NCI-H774 (cell line): ENCODE measurements around the gene LANCL2.
"Not testable (repeated sequence)": the region's sequence is repeated elsewhere in the genome, so short reads cannot be mapped to it uniquely, and the experiment has no call there.

Experiments
- DNase-seq: peaks from one replicate; lab custom pipeline; 2025; lab: John Stamatoyannopoulos, UW

Gene LANCL2

GRCh38 chr7:55362927-55363326 lies 2.2 kb upstream of the LANCL2 start:
- DNase-seq: no peak

GRCh38 chr7:55363386-55364170 lies 1.6 kb upstream of the LANCL2 start:
- DNase-seq: no peak

DNA sequence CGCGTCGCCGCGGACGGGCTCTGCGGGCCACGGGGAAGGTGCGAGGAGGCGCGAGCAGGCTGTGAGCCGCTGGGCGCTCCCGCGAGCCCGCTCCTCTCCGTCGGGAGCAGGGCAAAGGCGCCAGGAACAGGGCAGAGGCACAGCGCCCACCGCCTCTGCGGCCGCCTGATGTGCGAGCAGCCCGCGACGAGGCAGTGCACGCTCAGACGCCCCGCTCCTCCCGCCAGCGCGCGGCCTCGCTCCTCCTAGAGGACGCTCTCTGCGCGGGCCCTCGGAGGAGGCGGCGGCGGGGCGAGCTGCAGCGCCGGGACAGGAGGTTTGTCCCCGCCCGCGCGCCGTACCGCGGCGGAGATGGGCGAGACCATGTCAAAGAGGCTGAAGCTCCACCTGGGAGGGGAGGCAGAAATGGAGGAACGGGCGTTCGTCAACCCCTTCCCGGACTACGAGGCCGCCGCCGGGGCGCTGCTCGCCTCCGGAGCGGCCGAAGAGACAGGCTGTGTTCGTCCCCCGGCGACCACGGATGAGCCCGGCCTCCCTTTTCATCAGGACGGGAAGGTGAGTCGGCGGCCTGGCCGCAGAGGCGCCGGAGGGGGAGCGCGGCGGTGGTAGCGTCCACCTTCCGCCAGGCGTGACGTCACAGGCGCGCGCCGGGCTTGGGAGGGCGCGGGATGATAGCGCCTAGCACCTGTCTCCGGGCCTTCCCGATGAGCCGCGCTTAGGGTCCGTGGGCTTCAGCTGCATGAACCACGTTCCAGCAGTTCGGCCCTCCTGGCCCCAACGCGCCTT lies 731 bp downstream of the LANCL2 start:
- DNase-seq: peak; percentile 91

GRCh38 chr7:55366461-55367070 lies 1.4 kb downstream of the LANCL2 start:
- no peak for DNase-seq

GRCh38 chr7:55367283-55367840 lies 2.2 kb downstream of the LANCL2 start:
- no peak for DNase-seq

DNA sequence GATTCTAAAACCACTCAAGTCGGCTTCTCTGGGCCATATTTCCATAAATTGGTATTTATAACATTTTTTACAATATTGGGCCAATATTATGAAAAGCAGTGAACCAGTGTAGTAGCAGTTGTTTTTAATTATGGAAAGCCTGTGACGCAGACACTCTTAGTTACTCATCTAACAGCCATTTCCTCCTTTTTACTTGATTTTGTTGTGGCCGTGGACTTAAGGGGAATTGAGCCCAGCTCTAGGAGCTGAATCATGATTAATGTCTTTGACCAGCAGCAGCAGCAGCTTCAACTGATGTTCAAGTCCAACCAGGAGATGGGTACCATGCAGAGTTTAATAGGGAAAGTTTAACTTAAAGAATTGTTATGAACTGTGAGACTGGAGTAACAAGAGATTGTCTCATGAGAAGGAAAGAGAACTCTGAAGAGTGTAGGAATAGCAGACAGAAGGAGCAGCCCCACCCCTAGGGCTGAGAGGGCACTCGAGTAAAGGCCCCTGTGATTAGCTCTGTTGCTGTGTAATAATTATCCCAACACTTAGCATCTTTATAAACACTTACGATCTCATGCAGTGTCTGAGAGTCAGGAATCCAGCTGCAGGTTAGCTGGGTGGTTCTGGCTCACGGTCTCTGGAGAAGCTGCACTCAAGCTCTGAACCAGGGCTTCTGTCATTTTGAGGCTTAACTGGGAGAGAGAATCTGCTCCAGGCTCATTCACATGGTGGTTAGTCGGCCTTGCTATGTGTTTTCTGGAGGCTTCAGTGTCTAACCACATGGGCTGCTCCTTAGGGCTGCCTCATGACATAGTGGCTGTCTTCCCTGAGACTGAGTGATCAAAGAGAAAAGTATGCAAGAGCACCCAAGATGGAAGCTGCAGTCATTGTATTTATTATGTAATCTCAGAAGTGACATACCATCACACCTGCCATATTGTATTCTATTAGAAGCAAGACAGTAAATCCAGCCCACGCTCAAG lies 4.6 kb downstream of the LANCL2 start:
- no peak for DNase-seq

GRCh38 chr7:55374213-55374612 lies 9.1 kb downstream of the LANCL2 start:
- no peak for DNase-seq

DNA sequence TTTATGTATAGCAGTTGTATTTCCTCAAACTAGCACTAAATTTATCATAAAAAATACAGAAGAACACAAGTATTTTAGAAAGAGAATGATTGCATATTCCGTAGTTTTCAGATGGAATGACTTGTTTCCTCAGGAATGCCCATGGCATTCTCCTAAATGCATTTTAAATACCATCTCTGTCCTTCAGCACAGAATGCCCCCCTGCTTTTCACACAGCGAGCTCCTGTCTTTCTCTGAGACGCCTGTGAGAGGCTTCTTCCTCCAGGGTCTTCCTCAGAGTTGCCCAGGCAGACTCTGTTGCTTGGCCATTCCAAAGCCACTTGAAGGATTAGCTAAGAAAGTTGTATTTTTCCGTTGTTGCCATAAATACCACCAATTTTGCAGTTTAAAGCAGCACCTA lies 10.1 kb downstream of the LANCL2 start:
- DNase-seq: no peak

DNA sequence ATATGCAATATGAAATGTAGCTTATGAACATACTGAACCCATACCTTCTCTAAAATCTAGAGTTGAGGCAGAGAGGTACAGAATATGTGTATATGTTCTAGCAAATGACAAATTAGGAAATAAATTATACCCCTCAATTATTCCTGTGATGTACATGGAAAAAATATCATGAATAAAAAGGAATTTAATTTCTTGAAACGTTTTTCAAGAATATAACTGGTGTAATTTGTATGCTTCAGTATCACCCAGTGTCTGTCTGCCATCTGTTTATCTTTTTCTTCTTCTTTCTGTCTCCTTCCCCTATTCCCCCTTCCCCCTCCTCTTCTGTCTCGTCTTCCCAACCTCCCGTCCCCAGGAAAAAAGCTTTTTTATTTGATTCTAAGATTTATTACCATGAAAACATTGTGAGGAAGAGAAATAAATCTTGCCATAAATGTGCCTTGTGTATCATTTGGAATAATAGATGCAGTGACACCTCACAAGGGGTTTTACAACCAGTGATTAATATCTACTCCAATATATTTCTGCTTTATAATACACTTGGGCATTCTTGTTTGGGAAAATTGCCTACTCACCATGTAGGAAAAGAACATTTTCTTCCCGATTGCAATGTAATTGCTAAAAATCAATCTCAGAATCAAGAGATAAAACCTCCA lies 12.2 kb downstream of the LANCL2 start:
- no peak for DNase-seq

DNA sequence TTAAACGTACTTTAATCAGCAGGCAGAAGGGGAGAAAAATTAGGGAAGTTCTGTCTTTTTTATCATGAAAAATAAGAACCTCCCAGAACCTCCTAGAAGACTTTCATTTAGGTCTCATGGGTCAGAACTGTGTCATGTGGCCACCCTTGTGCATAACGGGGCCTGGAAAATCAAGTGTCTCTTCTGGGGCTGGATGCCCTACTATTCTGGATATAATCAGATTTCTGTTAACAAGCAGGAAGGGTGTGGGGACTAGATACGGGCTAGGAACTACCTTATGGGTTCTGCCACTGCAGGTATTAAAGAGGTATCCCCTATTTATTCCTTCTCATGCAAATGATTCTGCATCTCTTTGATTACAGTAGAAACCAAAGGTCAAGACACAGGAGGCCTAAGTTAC lies 14.1 kb downstream of the LANCL2 start:
- DNase-seq: no peak

DNA sequence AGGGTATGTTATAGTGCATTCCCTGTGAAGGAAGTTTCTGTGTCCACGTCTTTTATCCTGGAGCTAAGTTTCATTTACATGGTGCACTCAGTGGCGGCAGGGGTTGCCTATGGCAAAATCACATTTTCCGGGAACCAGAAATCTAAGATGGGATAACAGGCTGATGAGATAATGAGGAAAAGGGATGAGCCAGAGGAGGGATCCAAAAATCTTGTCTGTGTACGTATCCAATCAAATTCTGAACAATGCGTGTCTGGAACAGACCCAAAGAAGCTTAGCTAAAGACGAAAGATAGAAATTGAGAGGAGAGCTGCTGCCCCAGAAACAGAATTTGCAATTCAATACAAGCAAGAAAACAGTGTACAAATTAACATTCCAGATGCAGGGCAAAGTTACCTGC lies 16.1 kb downstream of the LANCL2 start:
- DNase-seq: no peak

GRCh38 chr7:55381696-55382095 lies 16.6 kb downstream of the LANCL2 start:
- no peak for DNase-seq

DNA sequence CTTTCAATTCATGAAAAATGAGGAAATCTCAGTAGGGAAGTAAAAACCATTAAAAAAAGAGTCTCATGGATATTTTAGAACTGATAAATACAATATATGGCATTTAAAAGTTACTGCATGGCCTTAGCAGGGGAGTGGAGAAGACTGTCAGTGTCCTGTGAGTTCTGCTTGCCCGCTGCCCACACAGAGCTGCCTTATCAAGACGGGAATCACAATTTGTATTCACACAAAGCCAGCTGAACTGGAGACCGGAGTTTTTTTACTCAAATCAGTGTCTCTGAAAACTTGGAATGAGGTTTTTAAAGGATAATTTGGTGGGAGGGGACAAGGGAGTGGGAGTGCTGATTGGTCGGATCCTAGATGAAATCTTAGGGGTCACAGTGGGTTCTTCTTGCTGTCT lies 17.1 kb downstream of the LANCL2 start:
- DNase-seq: no peak

DNA sequence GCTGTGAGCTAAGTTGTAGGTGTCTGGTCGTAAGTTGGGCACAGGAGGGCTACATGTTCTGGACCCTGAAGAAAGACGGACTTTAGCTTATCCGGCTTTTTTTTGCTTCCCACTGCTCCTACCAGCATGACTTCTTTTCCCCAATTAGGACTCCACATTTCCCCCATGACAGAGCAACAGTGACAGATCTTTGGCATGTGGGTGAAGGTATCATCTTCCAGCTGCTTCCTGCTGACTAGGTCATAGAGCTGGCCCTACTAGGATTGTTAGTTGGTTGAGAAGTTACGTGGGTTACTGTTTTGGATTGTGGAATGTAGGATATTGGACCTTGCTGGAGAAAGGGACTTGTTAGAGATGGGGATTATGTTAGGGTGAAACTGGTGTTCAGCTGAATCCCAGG lies 21.4 kb downstream of the LANCL2 start:
- DNase-seq: no peak

DNA sequence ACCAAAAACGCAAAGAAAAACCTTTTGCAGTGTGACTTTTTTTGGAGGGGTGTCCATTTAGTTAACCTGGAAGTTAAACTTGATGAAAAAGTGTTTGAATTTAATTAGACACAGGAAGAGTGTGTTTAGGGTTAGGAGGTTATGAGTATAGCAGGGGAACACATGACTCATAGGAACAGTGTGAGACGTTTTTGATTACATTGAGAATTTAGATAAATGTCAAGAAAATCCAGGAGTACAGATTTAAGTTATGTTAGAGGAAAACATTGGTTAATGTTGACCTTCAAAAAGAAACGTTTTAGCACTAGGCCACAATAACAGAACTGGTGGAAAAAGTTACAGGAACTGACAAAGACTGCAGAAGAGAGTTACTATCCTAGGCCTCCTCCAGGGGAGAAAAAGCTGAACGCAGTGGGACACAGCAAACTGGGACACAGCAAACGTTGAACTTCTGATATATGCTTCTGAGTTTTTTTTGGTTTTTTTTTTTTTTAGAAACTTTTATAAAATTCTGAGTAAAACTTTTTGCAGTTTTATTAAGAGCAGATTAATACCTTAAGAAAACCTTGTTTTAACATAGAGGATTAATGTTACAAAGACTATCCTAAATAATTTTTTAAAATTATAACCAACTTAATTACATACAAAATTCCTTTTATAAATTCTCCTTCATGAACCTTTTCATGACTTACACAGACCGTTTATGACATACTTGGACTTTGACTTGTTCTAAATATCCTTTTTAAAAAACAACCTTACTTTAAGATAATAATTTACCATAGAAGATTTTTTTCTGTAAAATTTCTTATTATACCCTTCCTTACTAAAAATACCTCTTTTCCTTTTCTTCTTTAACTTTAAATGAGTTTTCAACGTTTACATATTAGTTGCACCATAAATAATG lies 22.2 kb downstream of the LANCL2 start:
- DNase-seq: peak; percentile 3

GRCh38 chr7:55396233-55396785 lies 31.2 kb downstream of the LANCL2 start:
- DNase-seq: no peak

DNA sequence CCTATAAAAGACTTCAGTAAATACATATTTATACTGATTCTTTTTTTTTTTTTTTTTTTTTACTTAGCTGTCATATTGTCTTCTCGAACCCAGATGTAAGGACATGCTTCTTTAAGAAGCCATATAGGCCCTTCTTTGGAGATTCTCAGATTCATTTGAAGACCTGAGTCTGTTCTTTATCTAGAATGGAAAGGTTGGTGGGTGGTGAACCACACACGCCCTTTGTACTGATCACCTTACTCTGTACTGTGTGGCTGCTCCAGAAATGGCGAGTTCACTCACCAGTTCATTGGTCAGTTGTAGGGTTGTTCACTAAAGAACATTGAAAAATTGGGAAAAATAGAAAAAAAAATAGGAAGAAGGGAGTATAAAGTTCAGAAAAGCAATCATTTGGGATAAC lies 32.5 kb downstream of the LANCL2 start:
- DNase-seq: no peak

GRCh38 chr7:55400191-55400590 lies 35.1 kb downstream of the LANCL2 start:
- no peak for DNase-seq

- DNase-seq: not testable (repeated sequence)
Measured at GRCh38 chr7:55402506-55402905, 37.4 kb downstream of the LANCL2 start.
